ENCODE data around the gene SNRK. TPM values are rescaled to one million over a fixed set of nuclear protein-coding genes. Genes with fewer than 3 reads are reported as not detected.

Gene SNRK
- total RNA-seq, 1 experiment from 2014 or later = 12.0 TPM

- no peaks in the 10 kb centered on the region; the same call in 1 of the 2 replicates for H3K79me2 ChIP-seq (ENCODE audit: insufficient read depth, low read length)
- H3K4ac ChIP-seq (ENCODE audit: low read depth, low read length) = no peak overlapping the region
- no peaks in the 10 kb centered on the region for H3K23me2 ChIP-seq (ENCODE audit: insufficient read length, low read depth, low read length, poor library complexity, severe bottlenecking)
- H3K9me3 ChIP-seq (ENCODE audit: control insufficient read depth, low read depth, low read length) = no peaks in the 10 kb centered on the region
- no peak overlapping the region for H2BK15ac ChIP-seq (ENCODE audit: low read depth, low read length)
- no peak overlapping the region for H2AFZ ChIP-seq (ENCODE audit: low read length)
- H3K27me3 Mint-ChIP-seq (ENCODE audit: low read depth) = no peaks in the 10 kb centered on the region
- TF ChIP-seq CTCF (conservative IDR thresholded peaks at IDR 0.05) = no peak
- no peak overlapping the region for H3K27ac Mint-ChIP-seq
- no peak overlapping the region for H4K8ac ChIP-seq (replicated peaks; ENCODE audit: insufficient read length, low read depth, low read length)
- H3T11ph ChIP-seq (ENCODE audit: low read length) = no peak overlapping the region
- no peak overlapping the region for H2BK20ac ChIP-seq (ENCODE audit: low read depth, low read length, poor library complexity, severe bottlenecking)
- H3K23ac ChIP-seq (ENCODE audit: insufficient read length, low read depth, low read length) = no peak overlapping the region
- H3K56ac ChIP-seq (ENCODE audit: insufficient read length, low read depth, low read length) = no peak overlapping the region
- peaks cover 2 to 4% (median 4%) of the 10 kb centered on the region in 3 experiments; a peak in 5 of 7 replicates for H3K36me3 Mint-ChIP-seq (ENCODE audit: insufficient read depth in 1 of 3, low read depth in 3 of 3)
- no peak overlapping the region for H3K4me2 ChIP-seq (ENCODE audit: insufficient read depth, insufficient read length, low read length)
- H3K79me1 ChIP-seq (ENCODE audit: insufficient read depth, low read depth, low read length, poor library complexity, severe bottlenecking) = peaks cover 3% of the 10 kb centered on the region
- no peak overlapping the region for H2AK5ac ChIP-seq (ENCODE audit: insufficient read length, low read length)
- no peaks in the 10 kb centered on the region for H3K4me1 ChIP-seq (ENCODE audit: insufficient read depth, low read length)
- H3K4me3 Mint-ChIP-seq = no peak overlapping the region
- H3K27ac ChIP-seq (ENCODE audit: insufficient read length, low read depth, low read length) = no peak overlapping the region
- H2BK12ac ChIP-seq (ENCODE audit: insufficient read length, low read depth, low read length) = no peak overlapping the region
- H4K5ac ChIP-seq (ENCODE audit: insufficient read length, low read depth, low read length) = no peak overlapping the region
- H3K27me3 ChIP-seq (ENCODE audit: insufficient read depth, low read length) = no peaks in the 10 kb centered on the region
- DNase-seq = no peak
- H2BK120ac ChIP-seq (ENCODE audit: low read depth, low read length, poor library complexity, severe bottlenecking) = no peak overlapping the region
- H3K9me3 Mint-ChIP-seq = no peaks in the 10 kb centered on the region; a peak in 1 of 5 replicates
- H2BK5ac ChIP-seq (ENCODE audit: insufficient read length, low read length) = no peak overlapping the region
- peaks cover 11 to 12% of the 10 kb centered on the region in 2 experiments for H3K4me1 Mint-ChIP-seq
- H3K9ac ChIP-seq (ENCODE audit: extremely low read depth, insufficient read length, low read length) = no peak overlapping the region
- H4K91ac ChIP-seq (ENCODE audit: insufficient read length, low read depth, low read length) = no peak overlapping the region
- H3K14ac ChIP-seq (ENCODE audit: insufficient read depth, low read length) = no peak overlapping the region
- no peak overlapping the region for H3K18ac ChIP-seq (ENCODE audit: insufficient read length, low read depth, low read length)
- no peaks in the 10 kb centered on the region for H4K20me1 ChIP-seq (ENCODE audit: control insufficient read depth, insufficient read depth, insufficient read length)
Observed at GRCh38 chr3:43327582-43327979, 41.2 kb downstream of the SNRK start.
